Dedifferentiated amniotic fluid mesenchymal stem cell (primary cell): ENCODE data around the gene CIB2.
A peak's percentile ranks its signal among the peaks of the same experiment; 100 is the strongest.

Source experiments
- DNase-seq: peaks from one replicate; pipeline ENCODE4 v3.0.0-alpha.2; 2016; ENCODE audit errors: extremely low spot score

CIB2 gene

GRCh38 chr15:78065973-78066946, 65.0 kb downstream of the CIB2 start:
- DNase-seq: no peak

- peak; percentile 98 for DNase-seq
Measured at GRCh38 chr15:78065284-78065872, 65.9 kb downstream of the CIB2 start.

GRCh38 chr15:78064544-78064943, 66.7 kb downstream of the CIB2 start:
- peak; percentile 73 for DNase-seq

GRCh38 chr15:78063970-78064385, 67.3 kb downstream of the CIB2 start:
- no peak for DNase-seq

GRCh38 chr15:78063217-78063616, 68.0 kb downstream of the CIB2 start:
- no peak for DNase-seq

- peak; percentile 39 for DNase-seq
Measured at GRCh38 chr15:78061963-78062427, 69.2 kb downstream of the CIB2 start.

- DNase-seq: no peak
Measured at GRCh38 chr15:78060232-78060631, 71.0 kb downstream of the CIB2 start.

GRCh38 chr15:78059110-78059839, 72.0 kb downstream of the CIB2 start:
- no peak for DNase-seq

GRCh38 chr15:78058401-78058935, 72.8 kb downstream of the CIB2 start:
- DNase-seq: no peak

GRCh38 chr15:78057803-78058202, 73.4 kb downstream of the CIB2 start:
- no peak for DNase-seq

GRCh38 chr15:78056714-78057269, 74.5 kb downstream of the CIB2 start:
- no peak for DNase-seq

- DNase-seq: no peak
Measured at GRCh38 chr15:78055919-78056713, 75.1 kb downstream of the CIB2 start.

- no peak for DNase-seq
Measured at GRCh38 chr15:78054966-78055365, 76.3 kb downstream of the CIB2 start.
